GM12891 (cell line): Measurements from ENCODE around the gene GPR61. TPM values are rescaled to one million over a fixed set of nuclear protein-coding genes. Genes with fewer than 3 reads are reported as not detected.
A peak's percentile ranks its signal among the peaks of the same experiment; 100 is the strongest.

Experiments
- DNase-seq: peaks from one replicate; pipeline ENCODE4 v3.0.0; 2011; ENCODE audit warnings: low spot score; ENCODE audit not compliant: insufficient read length
- FAIRE-seq: peaks from 2 replicates; lab custom pipeline; 2011; peaks lifted over from hg19 to GRCh38; lab: Jason Lieb, UNC
- PAX5 ChIP-seq: IDR thresholded peaks from 2 replicates; pipeline ENCODE4 v1.6.1; 2011; ENCODE audit warnings: low read length, moderate library complexity, mild to moderate bottlenecking; ENCODE audit not compliant: insufficient read depth, severe bottlenecking
- POLR2A ChIP-seq: IDR thresholded peaks from 2 replicates; pipeline ENCODE4 v1.6.1; 2011; ENCODE audit warnings: low read depth, low read length, control low read depth
- POLR2AphosphoS5 ChIP-seq: IDR thresholded peaks from 2 replicates; pipeline ENCODE4 v1.6.1; 2011; ENCODE audit warnings: low read depth, low read length, control low read depth
- POU2F2 ChIP-seq: IDR thresholded peaks from 2 replicates; pipeline ENCODE4 v1.6.1; 2011; ENCODE audit warnings: low read depth, mild to moderate bottlenecking, control low read depth, low read length, moderate library complexity
- SPI1 ChIP-seq: IDR thresholded peaks from 2 replicates; pipeline ENCODE4 v1.6.1; 2011; ENCODE audit warnings: low read depth, low read length, control low read depth
- TAF1 ChIP-seq: IDR thresholded peaks from 2 replicates; pipeline ENCODE4 v1.6.1; 2011; ENCODE audit warnings: low read depth, low read length, control low read depth
- polyA plus RNA-seq: library from polyadenylated mRNA; unstranded; fragments of >200 nt; gene quantifications from one replicate; pipeline ENCODE4 v1.2.1, GENCODE V29; 2012; ENCODE audit warnings: low read depth, missing spikeins, inconsistent platforms; ENCODE audit not compliant: missing spikeins

GPR61 gene, protein sequence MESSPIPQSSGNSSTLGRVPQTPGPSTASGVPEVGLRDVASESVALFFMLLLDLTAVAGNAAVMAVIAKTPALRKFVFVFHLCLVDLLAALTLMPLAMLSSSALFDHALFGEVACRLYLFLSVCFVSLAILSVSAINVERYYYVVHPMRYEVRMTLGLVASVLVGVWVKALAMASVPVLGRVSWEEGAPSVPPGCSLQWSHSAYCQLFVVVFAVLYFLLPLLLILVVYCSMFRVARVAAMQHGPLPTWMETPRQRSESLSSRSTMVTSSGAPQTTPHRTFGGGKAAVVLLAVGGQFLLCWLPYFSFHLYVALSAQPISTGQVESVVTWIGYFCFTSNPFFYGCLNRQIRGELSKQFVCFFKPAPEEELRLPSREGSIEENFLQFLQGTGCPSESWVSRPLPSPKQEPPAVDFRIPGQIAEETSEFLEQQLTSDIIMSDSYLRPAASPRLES
- 0.40 TPM for polyA plus RNA-seq

DNA sequence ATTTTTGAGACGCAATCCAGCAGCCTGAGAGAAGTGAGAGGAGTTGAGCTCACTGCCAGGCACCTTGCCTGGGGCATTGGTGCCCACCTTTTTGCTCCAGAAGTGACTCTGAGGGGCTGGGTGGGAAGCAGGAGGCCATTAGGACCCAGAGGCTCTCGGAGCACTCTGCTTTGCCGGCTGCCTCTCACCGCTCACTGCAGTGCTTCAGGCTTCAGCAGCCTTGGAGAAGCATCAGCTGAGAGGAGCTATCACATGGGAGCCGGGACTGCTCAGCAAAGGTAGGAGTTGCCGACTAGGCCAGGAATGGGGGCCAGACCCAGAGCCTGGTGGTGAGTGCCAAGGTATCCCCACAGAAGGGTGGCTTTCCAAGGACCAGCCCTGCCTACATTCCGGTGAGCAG lies at the start of gene GPR61:
Gene GPR61, plus strand, starts transcription at position 197 of the 400 bp plus-strand sequence. CDS start 3,151 bp downstream, outside the sequence.
- TF ChIP-seq TAF1 (no peak), POLR2A (no peak), POU2F2 (no peak), PAX5 (no peak), POLR2AphosphoS5 (no peak), SPI1 (no peak)
- DNase-seq = no peak
- FAIRE-seq = no peak

DNA sequence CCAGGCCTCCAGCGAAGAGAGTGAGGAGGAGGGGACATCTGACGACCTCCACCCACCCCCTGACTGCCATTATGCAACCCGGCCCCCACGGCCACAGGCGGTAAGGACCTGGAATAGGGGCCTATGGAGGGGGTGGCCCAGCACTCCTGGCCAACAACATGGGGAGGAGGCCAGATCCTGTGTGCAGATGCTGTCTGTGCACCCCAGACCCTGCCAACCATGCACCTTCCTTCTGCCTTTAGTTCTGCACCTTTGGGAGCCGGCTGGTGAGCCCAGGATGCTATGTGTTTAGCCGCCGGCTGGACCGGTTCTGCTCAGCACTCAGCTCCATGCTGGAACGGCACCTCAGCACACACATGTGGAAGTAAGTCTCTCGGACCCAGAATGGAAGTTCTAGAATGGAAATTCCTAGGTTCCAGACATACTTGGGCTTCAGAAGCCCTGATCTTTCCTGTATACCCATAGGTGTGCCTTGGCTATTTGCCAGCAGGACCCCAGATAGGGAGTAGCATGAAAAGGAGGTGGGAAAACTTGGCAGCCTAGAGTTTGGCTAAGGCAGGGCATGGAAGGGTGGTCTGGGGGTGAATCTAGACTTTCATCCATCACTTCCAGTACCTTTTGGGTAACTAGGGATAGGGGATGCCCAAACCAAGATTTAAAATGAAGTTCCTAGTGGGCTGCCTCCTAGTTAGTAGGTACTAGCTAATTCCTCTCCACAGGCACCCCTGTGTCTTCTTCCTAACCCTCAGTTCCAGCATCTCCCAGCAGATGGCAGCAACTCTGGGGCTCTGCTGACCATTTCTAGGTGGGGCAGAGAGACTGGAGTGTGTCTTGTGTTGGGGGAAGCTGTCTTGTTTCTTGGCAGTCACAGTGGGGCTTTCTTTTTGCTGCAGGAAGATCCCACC lies 49.4 kb upstream of the GPR61 start:
- peak; percentile 63 for DNase-seq
- peak; percentile 38 for FAIRE-seq
- TF ChIP-seq POLR2A (no peak), POLR2AphosphoS5 (no peak), POU2F2 (no peak), TAF1 (no peak), SPI1 (no peak), PAX5 (no peak)

DNA sequence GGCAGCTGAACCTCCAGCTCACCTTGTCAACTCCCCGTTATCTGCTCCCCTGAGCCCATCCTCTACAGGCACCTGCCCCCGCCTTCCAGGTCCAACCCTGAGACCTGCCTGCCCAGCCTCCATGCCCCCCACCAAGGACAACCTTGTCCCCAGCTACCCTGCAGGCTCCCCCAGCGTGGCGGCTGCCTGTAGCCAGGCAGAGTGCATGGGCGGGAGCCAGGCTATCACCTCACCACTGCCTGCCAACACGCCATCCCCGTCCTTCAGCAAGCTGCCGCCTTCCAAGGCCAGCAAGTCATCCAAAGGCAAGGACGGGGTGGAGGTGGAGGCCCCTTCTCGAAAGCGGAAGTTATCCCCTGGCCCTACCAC lies 48.8 kb upstream of the GPR61 start:
- TF ChIP-seq POLR2A = no peak
- FAIRE-seq = no peak
- no peak for DNase-seq

DNA sequence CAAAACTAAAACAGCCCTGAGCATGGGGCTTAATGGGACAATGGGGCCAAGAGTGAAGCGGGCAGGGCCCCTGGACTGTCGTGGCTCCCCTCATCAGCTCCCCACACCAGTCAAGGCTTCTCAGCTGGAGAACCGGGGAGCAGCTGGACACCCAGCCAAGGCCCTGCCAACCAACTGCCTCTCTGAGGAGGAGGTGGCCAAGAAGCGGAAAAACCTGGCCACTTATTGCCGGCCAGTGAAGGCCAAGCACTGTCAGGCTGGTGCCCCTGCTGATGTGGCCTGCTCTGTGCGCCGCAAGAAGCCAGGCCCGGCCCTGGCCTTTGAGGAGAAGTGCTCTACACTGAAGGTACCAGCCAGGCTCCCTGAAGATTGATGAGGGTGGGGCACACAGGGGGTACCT lies 48.3 kb upstream of the GPR61 start:
- FAIRE-seq (no peak), DNase-seq (no peak)
- no peak for TF ChIP-seq SPI1
- no peak for TF ChIP-seq POLR2A
- TF ChIP-seq POU2F2 = no peak
- TF ChIP-seq TAF1 = no peak
- no peak for TF ChIP-seq PAX5
- no peak for TF ChIP-seq POLR2AphosphoS5

DNA sequence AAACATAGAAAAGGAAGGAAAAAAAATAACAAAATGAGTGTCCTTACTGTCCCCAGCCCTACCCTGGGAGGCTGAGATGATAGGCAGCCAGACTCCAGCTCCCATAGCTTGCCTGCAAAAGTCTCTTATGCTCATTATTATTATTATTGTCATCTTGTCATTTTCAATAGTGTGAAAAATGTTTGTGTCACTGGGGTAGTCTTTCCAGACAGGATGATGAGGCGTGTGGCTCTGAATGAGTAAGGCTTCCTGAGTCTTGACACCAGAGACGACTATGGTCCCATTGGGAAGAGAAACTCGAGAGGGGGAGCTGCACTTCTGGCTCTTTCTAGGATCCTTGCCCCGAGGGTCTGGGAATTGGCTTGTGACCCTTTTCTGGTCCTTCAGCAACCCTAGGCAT lies 46.9 kb upstream of the GPR61 start:
- DNase-seq = no peak
- no peak for TF ChIP-seq POLR2AphosphoS5
- TF ChIP-seq TAF1 = no peak
- no peak for TF ChIP-seq POU2F2
- TF ChIP-seq POLR2A = no peak
- TF ChIP-seq PAX5 = no peak
- TF ChIP-seq SPI1 = no peak
- FAIRE-seq = no peak

DNA sequence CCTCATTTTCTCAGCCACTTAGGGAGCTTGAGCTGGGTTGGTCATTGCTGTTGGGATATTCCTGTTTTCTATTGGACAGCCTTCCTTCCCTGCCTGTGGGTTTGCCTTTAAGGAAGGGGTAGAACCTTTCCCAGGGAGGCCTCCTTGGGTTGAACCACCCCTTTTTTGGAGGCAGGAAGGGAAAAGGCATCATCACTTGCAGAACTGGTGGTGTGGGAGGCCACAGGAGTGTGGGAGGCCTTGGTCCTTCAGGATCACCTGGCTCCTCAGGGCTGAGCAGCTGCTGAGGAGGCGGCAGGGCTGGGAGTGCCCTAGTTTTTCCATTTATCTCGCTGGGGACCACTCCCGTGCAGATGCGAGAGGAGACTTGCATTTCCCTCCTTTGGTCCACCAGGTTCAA lies 46.4 kb upstream of the GPR61 start:
- DNase-seq (no peak), FAIRE-seq (no peak)
- TF ChIP-seq SPI1 = no peak
- TF ChIP-seq POU2F2 = no peak
- TF ChIP-seq PAX5 = no peak
- no peak for TF ChIP-seq TAF1
- TF ChIP-seq POLR2AphosphoS5 = no peak
- no peak for TF ChIP-seq POLR2A

DNA sequence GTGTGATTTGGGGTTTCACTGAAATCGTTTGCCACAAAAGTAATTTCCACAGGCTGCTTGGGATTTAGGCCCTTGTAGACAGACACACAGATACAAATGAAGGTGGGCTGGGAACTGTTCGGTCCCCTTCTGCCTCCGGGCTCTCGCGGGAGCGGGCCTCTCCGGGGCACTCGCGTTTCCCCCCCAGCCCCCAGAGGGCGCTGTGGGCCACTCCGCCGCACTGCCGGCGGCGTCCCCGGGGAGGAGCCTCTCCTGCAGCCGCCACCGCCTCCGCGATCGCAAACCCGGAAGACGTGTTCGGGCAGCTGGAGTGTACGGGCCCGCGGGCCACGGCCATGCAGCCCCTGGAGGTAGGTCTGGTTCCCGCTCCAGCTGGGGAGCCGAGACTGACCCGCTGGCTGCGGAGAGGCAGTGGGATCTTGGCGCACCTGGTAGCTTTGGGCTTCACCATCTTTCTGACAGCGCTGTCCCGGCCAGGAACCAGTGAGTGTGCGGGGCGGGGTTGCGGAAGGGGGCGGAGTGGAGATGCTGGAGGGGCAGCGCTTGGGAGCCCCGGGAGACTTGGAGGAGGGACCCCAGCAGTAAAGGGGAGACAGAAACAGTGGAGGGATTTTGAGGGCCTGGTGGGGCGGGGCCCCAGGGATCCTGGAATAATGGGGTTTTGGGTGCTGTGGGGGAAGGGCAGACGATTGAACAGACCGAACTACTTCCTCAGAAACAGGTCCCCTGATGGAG lies 45.7 kb upstream of the GPR61 start, which contains the start of gene CYB561D1:
Gene CYB561D1, plus strand, starts transcription at position 290 of the 735 bp plus-strand sequence. Its CDS starts 46 bp downstream, at position 336.
- FAIRE-seq (peak; percentile 97), DNase-seq (peak; percentile 96)
- TF ChIP-seq POLR2AphosphoS5 = peak; percentile 87
- TF ChIP-seq POLR2A = peak; percentile 91
- TF ChIP-seq PAX5 = no peak
- peak; percentile 82 for TF ChIP-seq POU2F2
- peak; percentile 71; the same call in 1 of the 2 replicates for TF ChIP-seq TAF1
- 0 out of 2 replicates have a peak, but pooled peaks have one; percentile 18 for TF ChIP-seq SPI1

DNA sequence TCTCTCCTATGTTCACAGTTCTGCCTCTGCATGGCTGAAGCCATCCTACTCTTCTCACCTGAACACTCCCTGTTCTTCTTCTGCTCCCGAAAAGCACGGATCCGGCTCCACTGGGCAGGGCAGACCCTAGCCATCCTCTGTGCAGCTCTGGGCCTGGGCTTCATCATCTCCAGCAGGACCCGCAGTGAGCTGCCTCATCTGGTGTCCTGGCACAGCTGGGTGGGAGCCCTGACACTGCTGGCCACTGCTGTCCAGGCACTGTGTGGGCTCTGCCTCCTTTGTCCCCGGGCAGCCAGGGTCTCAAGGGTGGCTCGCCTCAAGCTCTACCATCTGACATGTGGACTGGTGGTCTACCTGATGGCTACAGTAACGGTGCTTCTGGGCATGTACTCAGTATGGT lies 43.9 kb upstream of the GPR61 start:
- FAIRE-seq (no peak), DNase-seq (no peak)
- TF ChIP-seq POLR2A = no peak
- no peak for TF ChIP-seq SPI1
- no peak for TF ChIP-seq PAX5
- no peak for TF ChIP-seq POLR2AphosphoS5
- TF ChIP-seq TAF1 = no peak
- TF ChIP-seq POU2F2 = no peak

DNA sequence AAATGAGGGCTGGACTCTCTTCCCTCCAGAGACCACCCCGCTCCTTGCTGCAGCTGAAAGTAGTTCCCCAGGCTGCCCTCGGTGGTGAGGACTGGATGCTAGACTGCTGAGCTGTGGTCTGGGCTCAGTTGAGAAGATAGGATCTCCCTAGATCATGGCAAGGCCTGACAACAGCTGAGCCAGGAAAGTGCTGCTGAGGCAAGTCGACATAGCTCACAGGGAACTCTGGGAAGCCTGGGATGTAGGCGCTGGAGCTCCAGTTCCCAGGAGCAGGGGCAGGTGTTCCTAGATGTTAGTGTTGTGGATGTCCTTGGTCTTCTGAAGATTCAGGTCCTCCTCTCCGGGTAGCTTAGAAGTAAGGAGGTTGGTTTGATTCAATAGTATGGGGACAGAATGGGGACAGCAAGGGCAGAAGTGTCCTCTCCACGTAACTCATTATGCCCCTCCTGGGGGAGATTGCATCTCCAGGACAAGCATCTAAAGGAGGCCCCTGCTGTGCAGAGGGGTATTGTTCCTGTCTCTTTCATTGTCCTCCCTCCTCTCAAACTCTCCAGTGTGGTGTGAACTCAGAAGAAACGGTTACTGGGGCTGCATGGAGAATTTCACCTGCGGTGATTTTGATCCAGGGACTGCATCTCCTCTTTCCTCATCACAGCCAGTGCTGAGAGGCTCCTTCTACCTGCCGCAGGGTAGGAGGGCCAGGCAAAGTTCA lies 42.1 kb upstream of the GPR61 start:
- FAIRE-seq = no peak
- no peak for DNase-seq
- TF ChIP-seq POLR2A = no peak
- TF ChIP-seq PAX5 = no peak
- TF ChIP-seq TAF1 = no peak
- TF ChIP-seq POLR2AphosphoS5 = no peak
